AG09309 (cell line): ENCODE measurements around the gene ETV3.
A peak's percentile ranks its signal among the peaks of the same experiment; 100 is the strongest.
"Not testable (repeated sequence)": the region's sequence is repeated elsewhere in the genome, so short reads cannot be mapped to it uniquely, and the experiment has no call there.

Experiments used
- DNase-seq: peaks from one replicate; pipeline ENCODE4 v3.0.0-alpha.2; 2010; ENCODE audit warnings: low read depth
- H3K4me3 ChIP-seq: 2 replicates; pipeline ENCODE4 v1.5.1; 2011; ENCODE audit warnings: mild to moderate bottlenecking, low read depth, low read length, moderate library complexity; ENCODE audit not compliant: control insufficient read depth
- CTCF ChIP-seq: IDR thresholded peaks from 2 replicates; pipeline ENCODE4 v1.5.1; 2011; ENCODE audit warnings: mild to moderate bottlenecking, low read depth, low read length, inconsistent platforms; ENCODE audit not compliant: insufficient read depth, control insufficient read depth; ENCODE audit errors: missing control alignments

ETV3 gene

DNA sequence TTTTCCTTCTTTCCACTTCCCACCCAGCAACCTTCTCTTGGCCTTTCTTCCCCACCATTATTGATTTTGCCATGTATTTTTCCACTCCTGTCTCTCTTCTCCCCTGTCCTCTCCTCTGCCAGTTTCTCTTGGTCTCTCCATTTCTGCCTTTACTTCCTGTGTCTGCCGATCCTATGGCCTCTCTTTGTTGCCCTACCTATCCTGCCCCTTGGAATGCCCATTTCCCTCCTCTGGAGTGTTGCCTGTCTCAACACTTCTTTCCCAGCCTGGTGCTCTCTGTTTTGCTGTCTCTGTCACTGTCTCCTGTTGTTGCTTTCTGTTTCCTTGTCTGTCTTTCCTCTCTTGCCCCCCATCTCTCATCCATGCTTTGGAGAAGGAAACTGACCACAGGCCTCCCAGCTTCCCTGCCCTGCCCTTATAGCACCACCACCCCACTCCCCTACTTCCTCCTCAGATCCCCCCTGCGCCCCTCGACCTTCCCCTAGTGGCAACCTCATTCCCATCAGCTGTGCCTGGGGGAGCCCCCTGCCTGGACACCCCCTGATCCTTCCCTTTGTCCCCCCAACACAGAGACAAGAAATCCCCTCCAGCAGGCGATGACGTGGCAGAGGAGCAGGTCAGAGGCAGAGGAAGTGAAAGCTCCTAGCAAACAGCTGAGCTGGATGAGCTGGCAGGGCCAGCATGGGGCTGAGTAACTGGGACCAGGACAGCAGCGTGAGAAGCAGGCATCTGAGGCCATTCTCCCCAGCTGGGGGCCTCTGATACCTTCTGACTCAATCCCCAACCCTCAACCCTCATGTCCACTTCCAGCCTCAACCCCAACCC, 32.0 kb downstream of the ETV3 start:
- peak; percentile 77 for DNase-seq
- no peak overlapping the region for H3K4me3 ChIP-seq
- TF ChIP-seq CTCF = no peak

DNA sequence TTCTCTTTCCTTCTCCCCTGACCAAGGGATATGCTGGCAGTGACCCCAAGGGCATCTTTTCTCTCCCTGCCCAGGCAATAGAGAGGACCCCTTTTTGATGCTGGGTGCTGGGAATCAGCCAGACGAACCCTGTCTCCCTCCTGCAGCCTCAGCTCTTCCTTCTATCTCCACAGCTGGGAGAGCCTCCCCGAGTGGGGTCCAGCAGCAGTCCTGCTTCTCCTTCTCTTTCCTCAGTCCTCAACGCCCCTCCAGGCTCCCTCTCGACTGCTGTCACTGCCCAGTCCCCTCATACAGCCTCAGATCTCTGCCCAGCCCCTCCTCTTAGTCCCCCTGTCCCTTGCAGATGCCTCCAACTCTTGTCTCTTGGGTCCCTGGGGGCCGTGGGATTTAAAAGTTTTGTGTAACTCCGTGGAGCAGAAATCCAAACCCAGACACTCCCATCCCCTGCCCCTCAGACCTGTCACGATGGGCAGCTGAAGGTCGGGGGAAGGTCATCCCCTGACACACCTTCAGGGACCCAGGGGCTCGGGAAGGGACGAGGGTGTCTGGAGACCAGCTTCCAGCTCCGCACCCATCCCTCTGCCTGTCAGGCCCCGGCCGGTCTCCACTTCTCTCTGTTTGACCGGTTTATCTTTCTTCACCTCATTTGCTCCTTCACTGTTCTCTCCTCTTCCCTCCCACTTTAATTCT, 32.8 kb downstream of the ETV3 start:
- no peak for DNase-seq
- H3K4me3 ChIP-seq = no peak overlapping the region
- TF ChIP-seq CTCF = no peak

DNA sequence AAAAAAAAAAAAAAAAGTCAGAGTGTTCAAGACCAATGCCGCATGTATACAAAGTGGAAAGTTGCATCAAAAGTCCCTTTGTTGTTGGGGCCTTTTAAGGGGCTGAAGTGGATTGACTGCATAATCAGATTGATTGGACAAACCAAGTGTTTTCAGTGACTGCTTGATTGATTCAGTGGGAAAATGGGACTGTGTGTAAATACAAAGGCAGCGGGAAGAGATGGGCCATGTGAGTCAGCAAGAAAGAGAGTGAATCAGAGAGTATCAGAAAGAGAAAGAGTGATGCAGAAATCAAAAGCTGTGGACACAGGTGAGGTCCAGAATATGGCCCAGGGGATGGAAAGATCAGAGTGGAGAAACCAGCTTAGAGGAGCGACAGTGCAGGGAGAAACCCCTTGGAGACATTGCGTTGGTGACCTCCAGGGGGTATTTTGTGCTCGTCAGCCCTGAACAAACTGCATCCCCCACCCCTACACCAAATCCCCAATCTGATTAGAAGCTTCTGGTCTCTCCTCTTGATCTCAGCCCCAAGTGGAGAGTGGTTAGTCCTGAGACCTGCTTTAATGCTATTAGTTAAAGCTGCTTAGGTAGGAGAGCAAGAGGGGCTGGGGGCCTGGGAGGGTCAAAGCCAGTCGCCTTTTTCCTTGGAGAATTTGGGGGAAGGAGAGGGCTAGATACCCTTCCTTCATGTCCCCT, 33.4 kb downstream of the ETV3 start:
- no peak overlapping the region for H3K4me3 ChIP-seq
- DNase-seq = no peak
- TF ChIP-seq CTCF = no peak

DNA sequence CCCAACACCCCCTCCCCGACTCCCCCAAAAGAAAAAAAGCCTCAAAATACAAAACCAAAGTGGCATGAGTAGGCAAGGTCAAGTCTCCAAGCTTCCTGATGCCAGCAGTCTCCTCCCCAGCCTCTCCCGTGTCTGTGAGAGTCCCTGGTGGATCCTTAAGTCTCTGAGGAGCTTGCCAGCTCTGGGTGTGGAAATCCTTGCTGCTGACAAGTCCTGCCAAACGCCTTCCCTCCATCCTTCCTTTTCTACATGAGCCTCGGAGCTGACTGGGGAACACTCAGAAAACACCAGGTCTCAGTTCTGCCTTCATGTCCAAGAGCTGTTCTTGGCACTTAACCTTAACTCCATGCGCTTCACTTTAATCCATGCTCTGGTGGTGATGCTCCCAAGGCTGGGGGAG, 34.9 kb downstream of the ETV3 start:
- TF ChIP-seq CTCF = no peak
- no peak for DNase-seq
- H3K4me3 ChIP-seq = no peak overlapping the region

- DNase-seq = no peak
- H3K4me3 ChIP-seq = no peak overlapping the region
- no peak for TF ChIP-seq CTCF
These were observed 37.0 kb downstream of the ETV3 start for GRCh38 chr1:157101149-157101548.

DNA sequence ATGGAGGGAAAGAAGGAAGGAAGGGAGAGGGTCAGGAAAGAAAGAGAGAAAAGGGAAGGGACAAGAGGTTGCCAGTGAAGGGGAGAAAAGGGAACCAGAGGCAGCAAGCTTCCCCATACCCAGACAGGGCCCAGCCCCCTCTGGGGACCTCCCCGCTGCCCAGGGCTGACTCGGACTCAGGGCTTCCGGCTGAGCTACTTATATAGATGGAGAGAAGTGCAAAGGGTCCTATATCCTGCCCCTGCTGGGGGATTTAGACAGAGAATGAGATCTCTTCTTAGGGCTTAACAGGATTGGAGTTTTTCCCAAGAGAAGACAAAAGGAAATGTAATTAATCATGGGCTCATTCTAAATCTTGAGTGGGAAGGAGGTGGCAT, 38.6 kb downstream of the ETV3 start, which contains the start of gene ETV3L:
Gene ETV3L, minus strand, starts transcription at position 176 of the 377 bp plus-strand sequence. CDS start 285 bp downstream, outside the sequence.
- no peak for DNase-seq
- H3K4me3 ChIP-seq = no peak within 1 kb of the TSS
- TF ChIP-seq CTCF = no peak

GRCh38 chr1:157098987-157099632, 39.1 kb downstream of the ETV3 start:
- DNase-seq, H3K4me3 ChIP-seq: not testable (repeated sequence)
